Testis (tissue), 2 donors: Measurements from ENCODE around the gene SECISBP2L.

ENCODE experiments used
- CTCF ChIP-seq, 3 experiments: fragments of 450-650 bp in 2 of 3; fragments of 200-600 bp in 1 of 3; sonication (generic) in 1 of 3; IDR thresholded peaks; one replicate each; pipeline ENCODE4 v1.5.1; 2016 to 2019; ENCODE audit warnings: antibody characterized with exemption in 3 of 3, mild to moderate bottlenecking in 2 of 3, moderate library complexity in 1 of 3
- POLR2A ChIP-seq: fragments of 450-650 bp; IDR thresholded peaks from one replicate; pipeline ENCODE4 v1.6.1; 2017; ENCODE audit warnings: antibody characterized with exemption, mild to moderate bottlenecking, moderate library complexity

- TF ChIP-seq CTCF (IDR thresholded peaks at IDR 0.05) (no peak), POLR2A (no peak)
Observed at GRCh38 chr15:48974882-48975281, 71.4 kb downstream of the SECISBP2L start.
